HepG2 (cell line): ENCODE measurements around the gene C18orf63. TPM values are rescaled to one million over a fixed set of nuclear protein-coding genes. Genes with fewer than 3 reads are reported as not detected.

Experiments
- ATAC-seq: fragments of 200-7000 bp; cut with Tn5 transposase; 3 replicates; pipeline ENCODE4 v1.9.1; 2020; ENCODE audit warnings: mild to moderate bottlenecking, moderate library complexity
- BruUV-seq: library from RNA; stranded (reverse); fragments of 400-500 nt; replicated peaks from 2 replicates; lab custom pipeline; 2021; lab: Mats Ljungman, UMichigan
- CTCF ChIA-PET: fragments of 300-600 bp; formaldehyde crosslinking; extraction: SDS; loops from one replicate; lab custom pipeline; 2021; ENCODE audit warnings: low total read pairs, inconsistent platforms, low intra/inter-chr PET ratio; lab: Yijun Ruan, JAX
- POLR2A ChIA-PET: fragments of 350-600 bp; sonication (Branson Sonifier 250); formaldehyde crosslinking; loops from one replicate; lab custom pipeline; 2020; ENCODE audit warnings: antibody characterized with exemption, inconsistent platforms; lab: Yijun Ruan, JAX
- DNase-seq: peaks from one replicate; pipeline ENCODE4 v3.0.0-alpha.2; 2015; ENCODE audit warnings: low spot score
- FAIRE-seq: peaks from 3 replicates; lab custom pipeline; 2011; peaks lifted over from hg19 to GRCh38; lab: Jason Lieb, UNC
- H2AFZ ChIP-seq: one replicate; pipeline ENCODE4 v1.6.1; 2011; ENCODE audit warnings: low read length, inconsistent platforms
- H3K27ac ChIP-seq: fragments of 300-600 bp; 3 replicates; pipeline ENCODE4 v1.8.0; 2011; ENCODE audit warnings: mixed run types, mild to moderate bottlenecking, mixed read lengths, low read length, inconsistent platforms; ENCODE audit not compliant: insufficient read depth; ENCODE audit errors: extremely low read length
- H3K27me3 ChIP-seq, 2 experiments: fragments of 200-600 bp in 1 of 2; 2 replicates in 1 of 2; 3 replicates in 1 of 2; pipeline versions ENCODE4 v1.6.0 to v1.8.0; 2011; ENCODE audit warnings: low read length in 2 of 2, mild to moderate bottlenecking in 2 of 2, moderate library complexity in 2 of 2, inconsistent platforms in 1 of 2; ENCODE audit not compliant: insufficient read depth in 2 of 2, control insufficient read depth in 1 of 2
- H3K36me3 ChIP-seq, 2 experiments: fragments of 200-600 bp in 1 of 2; replicated peaks in 1 of 2; 2 replicates in 1 of 2; 3 replicates in 1 of 2; pipeline versions ENCODE4 v1.5.1 to v1.8.0; 2011; ENCODE audit warnings: low read length in 2 of 2, inconsistent platforms in 1 of 2; ENCODE audit not compliant: insufficient read depth in 2 of 2, control insufficient read depth in 1 of 2
- H3K4me1 ChIP-seq: 2 replicates; pipeline ENCODE4 v1.5.1; 2012; ENCODE audit warnings: low read length, inconsistent platforms; ENCODE audit not compliant: insufficient read depth
- H3K4me2 ChIP-seq: 2 replicates; pipeline ENCODE4 v1.6.0; 2011; ENCODE audit warnings: low read depth, low read length, inconsistent platforms
- H3K4me3 ChIP-seq, 3 experiments: fragments of 200-600 bp in 1 of 3; sonication (generic), shearing (Covaris generic) in 1 of 3; replicated peaks in 1 of 3; 2 replicates each; pipeline ENCODE4 v1.5.1; 2011 to 2016; ENCODE audit warnings: low read length in 3 of 3, inconsistent platforms in 2 of 3, low read depth in 2 of 3, mild to moderate bottlenecking in 2 of 3, control low read depth in 1 of 3, mixed read lengths in 1 of 3; ENCODE audit not compliant: insufficient read depth in 1 of 3
- H3K79me2 ChIP-seq: one replicate; pipeline ENCODE4 v1.6.1; 2011; ENCODE audit warnings: low read length, inconsistent platforms; ENCODE audit not compliant: insufficient read depth
- H3K9ac ChIP-seq: 2 replicates; pipeline ENCODE4 v1.6.0; 2011; ENCODE audit warnings: mild to moderate bottlenecking, low read depth, low read length, inconsistent platforms; ENCODE audit not compliant: insufficient read depth
- H3K9me3 ChIP-seq: 2 replicates; pipeline ENCODE4 v1.5.1; 2012; ENCODE audit warnings: mild to moderate bottlenecking, low read length
- H4K20me1 ChIP-seq: 2 replicates; pipeline ENCODE4 v1.6.0; 2011; ENCODE audit warnings: inconsistent platforms, mild to moderate bottlenecking, low read length, moderate library complexity; ENCODE audit not compliant: insufficient read depth
- ARHGAP35 ChIP-seq: sonication (generic); formaldehyde crosslinking; IDR thresholded peaks from 2 replicates; pipeline ENCODE4 v1.9.0; 2022; ENCODE audit warnings: mild to moderate bottlenecking, inconsistent platforms, moderate library complexity, missing genetic modification reagents, borderline replicate concordance
- CSRNP1 ChIP-seq: sonication (generic); formaldehyde crosslinking; IDR thresholded peaks from 2 replicates; pipeline ENCODE4 v1.8.1; 2023; ENCODE audit warnings: mild to moderate bottlenecking, missing genetic modification reagents
- GATA4 ChIP-seq: sonication (generic); IDR thresholded peaks from 2 replicates; pipeline ENCODE4 v1.6.1; 2016; ENCODE audit warnings: antibody characterized with exemption, low read depth, borderline replicate concordance
- HOXA7 ChIP-seq: sonication (generic); formaldehyde crosslinking; IDR thresholded peaks from 2 replicates; pipeline ENCODE4 v1.8.1; 2022; ENCODE audit warnings: mild to moderate bottlenecking, missing genetic modification reagents, moderate library complexity
- SYNCRIP ChIP-seq: fragments of 200-400 bp; formaldehyde crosslinking; IDR thresholded peaks from 2 replicates; pipeline ENCODE4 v1.6.1; 2018; ENCODE audit warnings: mild to moderate bottlenecking, low read depth, low read length; ENCODE audit not compliant: insufficient read depth
- TFDP1 ChIP-seq: IDR thresholded peaks from 2 replicates; pipeline ENCODE4 v1.6.1; 2016; ENCODE audit warnings: missing compliant biosample characterization, missing genetic modification reagents, borderline replicate concordance
- ZNF124 ChIP-seq: sonication (generic); formaldehyde crosslinking; IDR thresholded peaks from 2 replicates; pipeline ENCODE4 v1.4.0; 2020; ENCODE audit warnings: missing genetic modification reagents
- ZNF280D ChIP-seq: sonication (generic); formaldehyde crosslinking; IDR thresholded peaks from 2 replicates; pipeline ENCODE4 v1.5.1; 2020; ENCODE audit warnings: mild to moderate bottlenecking, missing genetic modification reagents
- ZNF414 ChIP-seq: sonication (generic); formaldehyde crosslinking; IDR thresholded peaks from 2 replicates; pipeline ENCODE4 v1.5.0; 2020; ENCODE audit warnings: missing genetic modification reagents
- ZNF597 ChIP-seq: sonication (generic); formaldehyde crosslinking; IDR thresholded peaks from 2 replicates; pipeline ENCODE4 v1.5.0; 2020; ENCODE audit warnings: missing genetic modification reagents
- WGBS: methylation state at CpG from one replicate; pipeline ENCODE4 v1.1.6; 2017; ENCODE audit warnings: low lambda C conversion rate; 5-methylcytosine and 5-hydroxymethylcytosine counted together
- in situ Hi-C: cut with HindIII; loops from 2 replicates; pipeline ENCODE4 v1.10.0; 2017; ENCODE audit warnings: low pct_unique_long_range_greater_than_20kb; ENCODE audit not compliant: extremely low pct_ligation_motif_present
- intact Hi-C: fragments of 100-400 bp; cut with micrococcal nuclease; formaldehyde crosslinking; loops from one replicate; pipeline ENCODE4 v1.10.0; 2022; ENCODE audit not compliant: unreplicated experiment
- polyA plus RNA-seq, 8 experiments: library from polyadenylated mRNA; depleted of rRNA in 3 of 8; stranded (reverse) in 7 of 8; unstranded in 1 of 8; fragments of >200 nt; fragmentation: Illumina TruSeq in 4 of 8; extraction: Trizol in 4 of 8; gene quantifications; 2 replicates each; pipeline versions ENCODE4 v1.2.1 to v1.2.3, GENCODE V29; 2011 to 2016; ENCODE audit warnings: low read depth in 4 of 8, missing spikeins in 1 of 8, mixed read lengths in 1 of 8; ENCODE audit not compliant: insufficient read depth in 1 of 8
- total RNA-seq, 5 experiments: library from RNA; depleted of rRNA; stranded (reverse); fragments of >200 nt; fragmentation: Illumina TruSeq; extraction: Trizol; gene quantifications; 2 replicates each; pipeline ENCODE4 v1.2.3, GENCODE V29; 2016; ENCODE audit warnings: low read depth in 1 of 5

The C18orf63 gene
- total and polyA plus RNA-seq, 2 of the 13 experiments (the other 11 are each of a cell fraction or from before 2014, with no cell fraction given) = 0.01 TPM; not detected in 1

- TF ChIP-seq ZNF597 = no peak
- no peak for TF ChIP-seq ZNF124 (CRISPR knock-in tag)
- no peak for TF ChIP-seq SYNCRIP
- TF ChIP-seq, all 625 proteins: peak for 6
Observed at GRCh38 chr18:74281011-74281979, 34.3 kb upstream of the C18orf63 start (continued).

- ATAC-seq (peak; percentile 86), DNase-seq (peak; percentile 81), FAIRE-seq (peak; percentile 4)
- CTCF ChIA-PET = no interaction called here
- Histone ChIP-seq H3K9me3 (no peaks in the 10 kb centered on the region), H3K79me2 (peaks cover 98% of the 10 kb centered on the region), H3K9ac (peak overlapping the region; percentile 54), H3K4me3 (peak overlapping the region; percentile 22 to 59 (median 24); a peak in 5 of 6 replicates), H3K27ac (peak overlapping the region; percentile 84), H4K20me1 (0 out of 2 replicates have a peak, but pooled peaks cover under 1% of the 10 kb centered on the region), H3K4me1 (peaks cover 94% of the 10 kb centered on the region), H3K36me3 (0 out of 5 replicates have a peak, but pooled peaks cover 0 to 4% of the 10 kb centered on the region in 2 experiments), H2AFZ (no peak overlapping the region), H3K4me2 (peak overlapping the region; percentile 83), H3K27me3 (no peaks in the 10 kb centered on the region)
- no TSS peak for BruUV-seq
- in situ Hi-C loops (loop anchor here (5.0 to 25.0 kb wide), 2 partner anchors 45 to 930 kb away; partner anchors contain the start of genes PTGR3 and TSHZ1), intact Hi-C loops (no loop called here)
- POLR2A ChIA-PET = interaction anchor here (0.9 kb wide), 1 partner anchor 40 kb away, joined by 3 read pairs; no protein-coding TSS in a partner anchor
- WGBS = 7% methylated on average over 12 of the region's 12 CpGs
- TF ChIP-seq ARHGAP35 (no peak), TFDP1 (CRISPR knock-in tag) (no peak; the same call in 1 of the 2 replicates), HOXA7 (no peak), ZNF414 (CRISPR knock-in tag) (no peak), GATA4 (no peak), ZNF280D (CRISPR knock-in tag) (no peak), CSRNP1 (CRISPR knock-in tag) (no peak)
Observed at GRCh38 chr18:74281980-74282754, 33.5 kb upstream of the C18orf63 start.
